HT-29 (cell line): ENCODE data around the gene PCDHB16. TPM values are rescaled to one million over a fixed set of nuclear protein-coding genes. Genes with fewer than 3 reads are reported as not detected.
"Not testable (repeated sequence)": the region's sequence is repeated elsewhere in the genome, so short reads cannot be mapped to it uniquely, and the experiment has no call there.

Source experiments
- DNase-seq: peaks from one replicate; pipeline ENCODE4 v3.0.0-alpha.2; 2015; ENCODE audit warnings: low spot score
- total RNA-seq: library from RNA; depleted of rRNA; stranded (reverse); fragments of >200 nt; shearing (Covaris generic); gene quantifications from 2 replicates; pipeline ENCODE4 v1.2.3, GENCODE V29; 2014

Gene PCDHB16
- total RNA-seq, 1 experiment from 2014 or later, result 0.69 TPM

GRCh38 chr5:141184117-141184855 lies 2.1 kb downstream of the PCDHB16 start:
- not testable (repeated sequence) for DNase-seq

GRCh38 chr5:141186897-141187512 lies 4.8 kb downstream of the PCDHB16 start, which contains the start of gene PCDHB9:
Gene PCDHB9, plus strand, starts transcription at chr5:141187161. Its CDS starts 158 bp downstream, at chr5:141187319.
- DNase-seq, result no peak

- DNase-seq, result not testable (repeated sequence)
Measured at GRCh38 chr5:141188682-141189081, 6.5 kb downstream of the PCDHB16 start.

- DNase-seq, result not testable (repeated sequence)
Measured at GRCh38 chr5:141189131-141189530, 6.9 kb downstream of the PCDHB16 start.

- DNase-seq, result peak; percentile 54
Measured at GRCh38 chr5:141192110-141192725, 10.0 kb downstream of the PCDHB16 start, which contains the start of gene PCDHB10. Gene PCDHB10, plus strand, starts transcription at chr5:141192353. Its CDS starts 200 bp downstream, at chr5:141192553.

GRCh38 chr5:141194332-141194731 lies 12.1 kb downstream of the PCDHB16 start:
- not testable (repeated sequence) for DNase-seq

GRCh38 chr5:141196363-141196762 lies 14.2 kb downstream of the PCDHB16 start:
- no peak for DNase-seq

GRCh38 chr5:141199359-141200235 lies 17.4 kb downstream of the PCDHB16 start, which contains the start of gene PCDHB11:
Gene PCDHB11, plus strand, starts transcription at chr5:141199627. Its CDS starts 148 bp downstream, at chr5:141199775.
- DNase-seq, result no peak

- DNase-seq, result not testable (repeated sequence)
Measured at GRCh38 chr5:141201126-141201525, 18.9 kb downstream of the PCDHB16 start.

GRCh38 chr5:141201646-141202045 lies 19.5 kb downstream of the PCDHB16 start:
- not testable (repeated sequence) for DNase-seq

- no peak for DNase-seq
Measured at GRCh38 chr5:141208478-141208877, 26.3 kb downstream of the PCDHB16 start, which contains the start of gene PCDHB12. Gene PCDHB12, plus strand, starts transcription at chr5:141208719. Its CDS starts 189 bp downstream, at chr5:141208908.

- not testable (repeated sequence) for DNase-seq
Measured at GRCh38 chr5:141210281-141210680, 28.1 kb downstream of the PCDHB16 start.

- not testable (repeated sequence) for DNase-seq
Measured at GRCh38 chr5:141210849-141211248, 28.7 kb downstream of the PCDHB16 start.

- not testable (repeated sequence) for DNase-seq
Measured at GRCh38 chr5:141213656-141214339, 31.6 kb downstream of the PCDHB16 start, which contains the start of gene PCDHB13. Gene PCDHB13, plus strand, starts transcription at chr5:141213919. Its CDS starts 205 bp downstream, at chr5:141214124.

GRCh38 chr5:141214583-141214982 lies 32.4 kb downstream of the PCDHB16 start:
- DNase-seq, result not testable (repeated sequence)

GRCh38 chr5:141215504-141215903 lies 33.3 kb downstream of the PCDHB16 start:
- DNase-seq, result not testable (repeated sequence)

- not testable (repeated sequence) for DNase-seq
Measured at GRCh38 chr5:141216035-141216434, 33.8 kb downstream of the PCDHB16 start.

- peak; percentile 52 for DNase-seq
Measured at GRCh38 chr5:141223112-141223783, 41.1 kb downstream of the PCDHB16 start, which contains the start of gene PCDHB14. Gene PCDHB14, plus strand, starts transcription at chr5:141223343. Its CDS starts 163 bp downstream, at chr5:141223506.

GRCh38 chr5:141224844-141225243 lies 42.7 kb downstream of the PCDHB16 start:
- not testable (repeated sequence) for DNase-seq
